HFF-Myc (cell line): ENCODE results near the gene ANAPC2.

ENCODE experiments used
- DNase-seq: peaks from one replicate; pipeline ENCODE4 v3.0.0-alpha.2; 2011; ENCODE audit warnings: low read depth; ENCODE audit errors: extremely low read depth
- H3K4me3 ChIP-seq: replicated peaks from 2 replicates; pipeline ENCODE4 v1.5.1; 2011; ENCODE audit warnings: low read depth, mild to moderate bottlenecking, control low read depth, low read length
- CTCF ChIP-seq: IDR thresholded peaks from 2 replicates; pipeline ENCODE4 v1.5.1; 2012; ENCODE audit warnings: mild to moderate bottlenecking, low read depth, low read length, control low read depth; ENCODE audit errors: missing control alignments

The ANAPC2 gene

DNA sequence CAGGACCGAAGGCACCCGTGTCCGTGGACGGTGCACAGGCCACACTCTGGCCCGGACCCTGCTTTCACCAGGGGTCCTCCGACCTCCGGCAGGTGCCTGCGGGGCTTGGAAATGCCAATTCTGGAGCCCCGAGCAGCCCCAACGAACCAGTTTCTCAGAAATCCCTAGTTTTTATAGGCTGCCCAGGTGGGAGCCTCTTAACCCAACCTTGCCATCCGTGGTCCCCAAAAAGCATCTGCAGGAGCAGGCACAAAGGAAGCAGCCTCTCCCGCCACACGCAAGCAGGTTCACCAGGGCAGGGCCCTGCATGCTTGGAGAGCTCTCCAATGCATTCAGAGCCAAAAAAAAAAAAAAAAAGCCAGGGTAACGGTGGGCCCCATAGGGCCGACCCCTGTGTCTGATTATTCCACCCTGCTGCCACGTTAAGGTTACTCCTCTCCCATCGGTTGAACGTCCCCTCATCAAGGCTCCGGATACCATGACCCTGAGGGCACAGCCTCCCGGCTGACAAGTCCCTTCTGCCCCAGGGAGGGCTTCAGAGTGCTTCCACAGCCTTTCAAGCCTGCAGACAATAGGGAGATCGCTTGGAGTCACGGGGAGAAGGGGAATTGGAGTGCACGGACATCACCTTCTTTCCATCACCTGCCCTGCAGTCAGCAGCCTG, 13.0 kb upstream of the ANAPC2 start:
- DNase-seq: no peak
- no peak for TF ChIP-seq CTCF
- peak overlapping the region; percentile 53 for H3K4me3 ChIP-seq

GRCh38 chr9:137200311-137201204, 12.2 kb upstream of the ANAPC2 start, which contains the start of gene TPRN:
Gene TPRN (minus strand): TSS chr9:137200741. CDS start chr9:137200711, 30 bp downstream.
- peak; percentile 92 for DNase-seq
- TF ChIP-seq CTCF: no peak
- H3K4me3 ChIP-seq: peak within 1 kb of the TSS; percentile 53

DNA sequence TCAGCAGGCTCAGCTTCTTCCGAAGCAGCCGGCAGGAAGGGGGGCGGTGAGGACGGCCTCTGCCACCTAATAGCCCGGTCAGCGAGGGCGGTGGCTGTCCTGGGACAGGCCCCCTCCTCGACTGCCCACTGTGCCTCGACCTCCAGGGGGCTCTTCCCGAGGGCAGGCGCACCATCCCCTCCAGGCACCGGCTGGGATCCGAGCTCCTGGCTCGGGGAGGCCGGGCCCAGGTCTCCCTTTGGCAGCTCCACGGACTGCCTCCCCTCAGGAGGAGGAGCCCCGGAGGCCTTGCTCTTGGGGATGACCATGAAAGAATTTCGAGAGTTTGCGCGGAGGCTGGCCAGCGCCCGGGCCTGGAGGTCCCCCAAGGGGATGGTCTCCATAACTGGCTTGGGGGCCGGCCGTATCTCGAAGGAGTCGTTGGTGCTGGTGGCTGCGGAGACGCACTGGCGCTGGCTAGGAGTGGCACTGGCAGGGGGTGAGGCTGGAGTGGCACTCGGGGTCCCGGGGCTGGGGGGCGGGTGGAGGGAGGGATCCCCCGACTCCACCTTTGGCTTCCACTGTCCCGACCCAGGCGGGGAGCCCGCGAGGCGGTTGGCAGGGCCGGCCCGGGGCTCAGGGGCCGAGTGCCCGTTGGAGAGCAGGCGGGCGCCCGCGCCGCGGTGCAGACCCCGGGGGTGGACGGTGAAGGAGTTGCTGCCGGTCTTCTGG, 11.2 kb upstream of the ANAPC2 start:
- peak overlapping the region; percentile 46 for H3K4me3 ChIP-seq
- TF ChIP-seq CTCF: no peak
- DNase-seq: no peak

DNA sequence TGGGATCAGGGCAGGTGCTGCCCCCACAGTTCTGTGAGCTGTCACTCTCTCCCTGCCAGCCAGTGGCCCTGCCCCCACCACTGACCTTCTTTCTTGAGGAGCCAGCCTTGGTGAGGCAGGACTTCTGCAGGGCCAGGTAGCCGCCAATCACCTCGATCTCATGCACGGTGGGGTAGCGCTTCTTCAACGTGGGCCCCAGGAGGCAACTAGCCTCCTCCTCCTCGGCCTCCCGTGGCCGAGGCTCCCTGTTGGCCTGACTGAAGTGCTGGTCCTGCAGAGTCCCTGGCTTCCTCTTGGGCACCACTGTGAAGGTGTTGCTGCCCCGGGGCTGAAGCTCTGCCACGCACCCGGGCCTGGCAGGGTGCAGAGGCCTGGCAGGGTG, 10.5 kb upstream of the ANAPC2 start:
- no peak for TF ChIP-seq CTCF
- H3K4me3 ChIP-seq: peak overlapping the region; percentile 46
- no peak for DNase-seq

GRCh38 chr9:137198051-137198901, 9.9 kb upstream of the ANAPC2 start:
- peak overlapping the region; percentile 46; the same call in 1 of the 2 replicates for H3K4me3 ChIP-seq
- DNase-seq: no peak
- TF ChIP-seq CTCF: no peak
